SK-N-SH (cell line): ENCODE results near the gene NOTCH1.

ENCODE experiments used
- EP300 ChIP-seq, 2 experiments: IDR thresholded peaks; 2 replicates each; pipeline versions ENCODE4 v1.4.0 to v1.6.1; 2012; ENCODE audit warnings: borderline replicate concordance in 1 of 2, low read depth in 1 of 2, low read length in 1 of 2
- FOSL2 ChIP-seq: IDR thresholded peaks from 2 replicates; pipeline ENCODE4 v1.4.0; 2012; ENCODE audit warnings: low read depth, mild to moderate bottlenecking, moderate library complexity, borderline replicate concordance
- MEF2A ChIP-seq: IDR thresholded peaks from 2 replicates; pipeline ENCODE4 v1.4.0; 2012; ENCODE audit warnings: low read depth, borderline replicate concordance
- MXI1 ChIP-seq: IDR thresholded peaks from 2 replicates; pipeline ENCODE4 v1.6.1; 2012; ENCODE audit warnings: mild to moderate bottlenecking, low read depth, low read length, improper control_type of control experiment
- NFIC ChIP-seq: IDR thresholded peaks from 2 replicates; pipeline ENCODE4 v1.4.0; 2012; ENCODE audit warnings: borderline replicate concordance
- NRF1 ChIP-seq: IDR thresholded peaks from 2 replicates; pipeline ENCODE4 v1.6.1; 2012; ENCODE audit warnings: low read depth, mild to moderate bottlenecking, low read length
- POLR2AphosphoS5 ChIP-seq: IDR thresholded peaks from 2 replicates; pipeline ENCODE4 v1.6.1; 2012; ENCODE audit warnings: low read depth, low read length
- TAF1 ChIP-seq: IDR thresholded peaks from 2 replicates; pipeline ENCODE4 v1.6.1; 2012; ENCODE audit warnings: low read depth, mild to moderate bottlenecking, low read length, moderate library complexity, borderline replicate concordance
- TCF12 ChIP-seq: IDR thresholded peaks from 2 replicates; pipeline ENCODE4 v1.4.0; 2012
- TF ChIP-seq, protein P1 (sequence below): fragments of 200-600 bp; sonication (generic); IDR thresholded peaks from 2 replicates; pipeline ENCODE4 v1.6.1; 2017; ENCODE audit warnings: antibody characterized with exemption, mild to moderate bottlenecking, moderate library complexity
- TF ChIP-seq, protein P2 (sequence below): IDR thresholded peaks from 2 replicates; pipeline ENCODE4 v1.4.0; 2012; ENCODE audit warnings: low read depth, borderline replicate concordance

DNA sequence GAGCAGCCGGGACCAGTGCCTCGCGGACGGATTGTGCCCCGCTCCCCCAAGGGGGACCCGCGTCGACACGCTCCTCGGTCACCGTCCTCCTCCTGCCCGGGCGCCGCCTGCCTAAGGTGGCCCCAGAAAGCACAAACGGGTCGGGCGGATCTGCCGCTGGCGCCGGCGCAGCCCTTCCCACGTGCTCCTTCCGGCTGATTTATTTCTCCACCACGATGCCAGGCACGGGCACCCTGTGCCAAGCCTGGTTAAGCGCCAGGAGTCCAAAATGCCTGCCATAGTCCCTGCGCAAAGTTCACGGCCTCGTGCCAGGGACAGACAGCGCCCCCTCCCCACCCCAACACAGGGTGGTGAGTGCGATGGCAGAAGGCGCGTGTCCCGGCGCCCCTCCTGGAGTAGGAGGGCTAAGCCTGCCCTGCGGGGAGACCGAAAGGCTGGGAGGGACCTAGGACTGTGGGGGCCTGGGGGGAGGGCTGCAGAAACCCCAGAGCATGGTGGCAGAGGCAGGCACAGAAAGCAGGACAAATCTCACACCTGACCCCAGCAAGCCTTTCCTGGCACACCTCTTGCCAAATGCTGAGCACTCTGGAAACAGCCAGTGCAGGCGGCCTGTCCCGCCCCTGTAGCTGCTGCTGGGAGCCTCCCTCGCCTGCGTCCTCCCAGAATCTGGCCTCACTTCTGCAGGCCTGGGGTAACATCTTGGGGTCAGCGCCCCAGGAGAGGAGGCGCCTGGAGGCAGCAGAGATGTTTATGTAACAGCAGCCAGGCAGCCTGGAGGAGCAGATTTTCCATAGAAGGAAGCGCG is 1.1 kb upstream of the NOTCH1 start:
- TF ChIP-seq, protein P1, sequence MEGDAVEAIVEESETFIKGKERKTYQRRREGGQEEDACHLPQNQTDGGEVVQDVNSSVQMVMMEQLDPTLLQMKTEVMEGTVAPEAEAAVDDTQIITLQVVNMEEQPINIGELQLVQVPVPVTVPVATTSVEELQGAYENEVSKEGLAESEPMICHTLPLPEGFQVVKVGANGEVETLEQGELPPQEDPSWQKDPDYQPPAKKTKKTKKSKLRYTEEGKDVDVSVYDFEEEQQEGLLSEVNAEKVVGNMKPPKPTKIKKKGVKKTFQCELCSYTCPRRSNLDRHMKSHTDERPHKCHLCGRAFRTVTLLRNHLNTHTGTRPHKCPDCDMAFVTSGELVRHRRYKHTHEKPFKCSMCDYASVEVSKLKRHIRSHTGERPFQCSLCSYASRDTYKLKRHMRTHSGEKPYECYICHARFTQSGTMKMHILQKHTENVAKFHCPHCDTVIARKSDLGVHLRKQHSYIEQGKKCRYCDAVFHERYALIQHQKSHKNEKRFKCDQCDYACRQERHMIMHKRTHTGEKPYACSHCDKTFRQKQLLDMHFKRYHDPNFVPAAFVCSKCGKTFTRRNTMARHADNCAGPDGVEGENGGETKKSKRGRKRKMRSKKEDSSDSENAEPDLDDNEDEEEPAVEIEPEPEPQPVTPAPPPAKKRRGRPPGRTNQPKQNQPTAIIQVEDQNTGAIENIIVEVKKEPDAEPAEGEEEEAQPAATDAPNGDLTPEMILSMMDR: 0 out of 2 replicates have a peak, but pooled peaks have one; percentile 14
- TF ChIP-seq MXI1 (no peak), TCF12 (no peak), MEF2A (no peak), POLR2AphosphoS5 (no peak), TAF1 (no peak), FOSL2 (no peak), NFIC (no peak; the same call in 1 of the 2 replicates), EP300 (IDR thresholded peaks at IDR 0.05; ENCODE audit: borderline replicate concordance in 1 of 2, low read depth in 1 of 2, low read length in 1 of 2) (no peak), NRF1 (peak; percentile 43; the same call in 1 of the 2 replicates)
- TF ChIP-seq, protein P2, sequence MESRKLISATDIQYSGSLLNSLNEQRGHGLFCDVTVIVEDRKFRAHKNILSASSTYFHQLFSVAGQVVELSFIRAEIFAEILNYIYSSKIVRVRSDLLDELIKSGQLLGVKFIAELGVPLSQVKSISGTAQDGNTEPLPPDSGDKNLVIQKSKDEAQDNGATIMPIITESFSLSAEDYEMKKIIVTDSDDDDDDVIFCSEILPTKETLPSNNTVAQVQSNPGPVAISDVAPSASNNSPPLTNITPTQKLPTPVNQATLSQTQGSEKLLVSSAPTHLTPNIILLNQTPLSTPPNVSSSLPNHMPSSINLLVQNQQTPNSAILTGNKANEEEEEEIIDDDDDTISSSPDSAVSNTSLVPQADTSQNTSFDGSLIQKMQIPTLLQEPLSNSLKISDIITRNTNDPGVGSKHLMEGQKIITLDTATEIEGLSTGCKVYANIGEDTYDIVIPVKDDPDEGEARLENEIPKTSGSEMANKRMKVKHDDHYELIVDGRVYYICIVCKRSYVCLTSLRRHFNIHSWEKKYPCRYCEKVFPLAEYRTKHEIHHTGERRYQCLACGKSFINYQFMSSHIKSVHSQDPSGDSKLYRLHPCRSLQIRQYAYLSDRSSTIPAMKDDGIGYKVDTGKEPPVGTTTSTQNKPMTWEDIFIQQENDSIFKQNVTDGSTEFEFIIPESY: no peak
